Right lobe of liver (tissue), 4 donors: ENCODE results near the gene CDKAL1.

Experiments
- CTCF ChIP-seq, 4 donors: fragments of 200-600 bp in 3 of 4; fragments of 450-650 bp in 1 of 4; IDR thresholded peaks; one replicate each; pipeline versions ENCODE4 v1.5.1 to v1.8.0; 2016 to 2022; ENCODE audit warnings: antibody characterized with exemption in 4 of 4, mild to moderate bottlenecking in 2 of 4
- POLR2A ChIP-seq: fragments of 450-650 bp; IDR thresholded peaks from one replicate; pipeline ENCODE4 v1.6.1; 2017; ENCODE audit warnings: antibody characterized with exemption, mild to moderate bottlenecking
- donor health status: DM: no; HTN: no; CAD: no.
- donor health status: DM: no; HTN: no; CAD: no.
- donor health status: DM: no; HTN: yes; CAD: no.

GRCh38 chr6:20770773-20771172, 236.5 kb downstream of the CDKAL1 start:
- TF ChIP-seq CTCF (IDR thresholded peaks at IDR 0.05), result no peak
- TF ChIP-seq POLR2A, result no peak
